Stimulated activated CD4-positive, alpha-beta T cell treated with anti-CD3 and anti-CD28 coated beads, Interleukin-4, amount 100 ng/mL, for 4 hours (primary cell): ENCODE results near the gene PIAS2.

ENCODE experiments used
- DNase-seq, 2 experiments: peaks; one replicate each; pipeline ENCODE4 v3.0.0-alpha.2; 2020

PIAS2 gene

GRCh38 chr18:46759890-46760289 lies 157.4 kb downstream of the PIAS2 start:
- no peak for DNase-seq

- DNase-seq: no peak
Measured at GRCh38 chr18:46756559-46757201, 160.6 kb downstream of the PIAS2 start, which contains the start of gene ST8SIA5. Gene ST8SIA5 (minus strand): TSS chr18:46757053. CDS start chr18:46756508, 545 bp downstream.

- no peak for DNase-seq
Measured at GRCh38 chr18:46756025-46756558, 161.2 kb downstream of the PIAS2 start.

- DNase-seq: no peak
Measured at GRCh38 chr18:46755315-46756024, 161.8 kb downstream of the PIAS2 start.

GRCh38 chr18:46754661-46755292 lies 162.5 kb downstream of the PIAS2 start:
- no peak for DNase-seq

- no peak for DNase-seq
Measured at GRCh38 chr18:46754188-46754587, 163.1 kb downstream of the PIAS2 start.
